ENCODE measurements around the gene IQCE.

GRCh38 chr7:2626498-2627117, 67.8 kb downstream of the IQCE start:
- TF ChIP-seq CTCF (IDR thresholded peaks at IDR 0.05) (no peak), POLR2A (IDR thresholded peaks at IDR 0.05) (no peak), POLR2AphosphoS5 (IDR thresholded peaks at IDR 0.05) (no peak), EP300 (IDR thresholded peaks at IDR 0.05) (no peak)

Data from upper lobe of left lung (tissue), 4 donors.